Fibroblast of pulmonary artery (primary cell): ENCODE measurements around the gene KIF13A.

Experiments used
- DNase-seq: peaks from one replicate; pipeline ENCODE4 v3.0.0-alpha.2; 2010; ENCODE audit warnings: low read depth
- H3K4me3 ChIP-seq: replicated peaks from 2 replicates; pipeline ENCODE4 v1.5.1; 2011; ENCODE audit warnings: low read depth, mild to moderate bottlenecking, control low read depth, low read length, moderate library complexity
- TF ChIP-seq, protein P1 (sequence below): IDR thresholded peaks from 2 replicates; pipeline ENCODE4 v1.5.1; 2011; ENCODE audit warnings: mild to moderate bottlenecking, control low read depth, low read length, inconsistent platforms; ENCODE audit errors: missing control alignments

KIF13A gene

DNA sequence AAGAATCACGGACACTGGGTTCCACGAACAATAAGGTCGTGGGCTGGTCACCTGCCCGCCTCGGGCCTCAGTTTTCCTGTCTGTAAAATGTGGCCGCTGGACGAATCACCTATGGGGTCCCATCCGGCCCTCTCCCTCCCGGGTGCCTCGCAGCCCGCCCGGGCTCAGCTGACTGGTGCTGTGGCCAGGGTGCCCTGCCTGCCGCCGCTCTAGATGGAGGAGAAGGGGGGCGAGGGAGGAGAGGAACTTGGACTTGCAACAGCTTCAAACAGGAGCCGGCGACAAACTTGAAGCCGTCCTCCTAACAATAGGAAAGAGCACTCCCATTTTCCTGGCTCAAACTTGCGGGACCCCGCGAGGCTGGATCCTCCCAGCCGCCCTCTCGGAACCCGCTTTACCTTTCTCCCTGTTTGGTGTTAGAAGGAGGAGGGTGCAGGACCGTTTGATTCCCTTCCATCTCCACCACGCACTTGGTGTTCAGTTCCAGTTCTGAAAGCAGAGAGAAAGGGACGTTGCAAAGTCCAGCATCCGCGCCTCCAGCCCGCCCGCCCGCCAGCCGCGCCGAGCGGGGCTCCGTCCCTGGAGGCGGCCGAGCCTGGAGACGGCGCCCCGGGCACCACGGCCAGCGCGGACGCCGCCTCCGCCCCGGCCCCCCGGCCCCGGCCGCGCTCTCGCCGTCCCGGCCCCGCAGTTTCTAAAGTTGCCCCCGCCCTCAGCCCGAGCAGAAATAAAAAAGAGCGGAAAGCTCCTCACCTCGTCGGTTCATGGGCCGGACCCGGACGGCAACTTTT is 584 bp downstream of the KIF13A start:
- TF ChIP-seq, protein P1, sequence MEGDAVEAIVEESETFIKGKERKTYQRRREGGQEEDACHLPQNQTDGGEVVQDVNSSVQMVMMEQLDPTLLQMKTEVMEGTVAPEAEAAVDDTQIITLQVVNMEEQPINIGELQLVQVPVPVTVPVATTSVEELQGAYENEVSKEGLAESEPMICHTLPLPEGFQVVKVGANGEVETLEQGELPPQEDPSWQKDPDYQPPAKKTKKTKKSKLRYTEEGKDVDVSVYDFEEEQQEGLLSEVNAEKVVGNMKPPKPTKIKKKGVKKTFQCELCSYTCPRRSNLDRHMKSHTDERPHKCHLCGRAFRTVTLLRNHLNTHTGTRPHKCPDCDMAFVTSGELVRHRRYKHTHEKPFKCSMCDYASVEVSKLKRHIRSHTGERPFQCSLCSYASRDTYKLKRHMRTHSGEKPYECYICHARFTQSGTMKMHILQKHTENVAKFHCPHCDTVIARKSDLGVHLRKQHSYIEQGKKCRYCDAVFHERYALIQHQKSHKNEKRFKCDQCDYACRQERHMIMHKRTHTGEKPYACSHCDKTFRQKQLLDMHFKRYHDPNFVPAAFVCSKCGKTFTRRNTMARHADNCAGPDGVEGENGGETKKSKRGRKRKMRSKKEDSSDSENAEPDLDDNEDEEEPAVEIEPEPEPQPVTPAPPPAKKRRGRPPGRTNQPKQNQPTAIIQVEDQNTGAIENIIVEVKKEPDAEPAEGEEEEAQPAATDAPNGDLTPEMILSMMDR = no peak
- H3K4me3 ChIP-seq = peak overlapping the region; percentile 87
- DNase-seq = peak; percentile 51

DNA sequence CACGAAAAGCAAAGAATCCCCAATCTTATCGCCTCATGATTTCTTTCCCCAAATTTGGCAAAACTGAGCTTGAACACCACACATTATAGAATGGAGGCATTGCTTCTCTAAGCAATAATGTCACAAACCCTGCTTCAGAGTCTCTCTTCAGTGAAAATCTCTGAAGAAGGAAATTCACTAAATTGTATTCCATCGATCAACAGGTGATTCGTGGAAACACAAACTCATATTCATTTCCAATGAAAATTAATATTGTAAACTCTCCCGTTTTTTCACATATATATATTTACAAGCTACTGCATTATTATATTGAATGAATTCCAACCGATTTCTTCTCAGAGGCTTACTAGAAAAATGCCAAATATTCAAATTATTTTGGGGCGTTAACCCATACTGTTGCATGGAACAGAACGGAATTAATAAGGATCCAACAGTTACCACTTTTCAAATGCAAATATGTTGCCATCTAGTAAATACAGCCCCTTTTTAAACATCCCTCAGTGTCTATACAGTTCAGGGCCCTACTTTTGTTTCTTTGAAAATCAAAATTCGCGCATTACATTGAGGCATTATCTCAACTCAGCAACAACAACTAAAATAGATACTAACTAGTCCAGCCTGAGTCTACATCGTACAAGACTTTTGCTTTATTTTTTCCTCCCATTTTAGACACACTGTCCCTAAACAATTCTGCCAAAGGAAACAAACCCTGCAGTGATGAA is 1.3 kb downstream of the KIF13A start:
- no peak for DNase-seq
- peak overlapping the region; percentile 87 for H3K4me3 ChIP-seq
- TF ChIP-seq, protein P1 = no peak

DNA sequence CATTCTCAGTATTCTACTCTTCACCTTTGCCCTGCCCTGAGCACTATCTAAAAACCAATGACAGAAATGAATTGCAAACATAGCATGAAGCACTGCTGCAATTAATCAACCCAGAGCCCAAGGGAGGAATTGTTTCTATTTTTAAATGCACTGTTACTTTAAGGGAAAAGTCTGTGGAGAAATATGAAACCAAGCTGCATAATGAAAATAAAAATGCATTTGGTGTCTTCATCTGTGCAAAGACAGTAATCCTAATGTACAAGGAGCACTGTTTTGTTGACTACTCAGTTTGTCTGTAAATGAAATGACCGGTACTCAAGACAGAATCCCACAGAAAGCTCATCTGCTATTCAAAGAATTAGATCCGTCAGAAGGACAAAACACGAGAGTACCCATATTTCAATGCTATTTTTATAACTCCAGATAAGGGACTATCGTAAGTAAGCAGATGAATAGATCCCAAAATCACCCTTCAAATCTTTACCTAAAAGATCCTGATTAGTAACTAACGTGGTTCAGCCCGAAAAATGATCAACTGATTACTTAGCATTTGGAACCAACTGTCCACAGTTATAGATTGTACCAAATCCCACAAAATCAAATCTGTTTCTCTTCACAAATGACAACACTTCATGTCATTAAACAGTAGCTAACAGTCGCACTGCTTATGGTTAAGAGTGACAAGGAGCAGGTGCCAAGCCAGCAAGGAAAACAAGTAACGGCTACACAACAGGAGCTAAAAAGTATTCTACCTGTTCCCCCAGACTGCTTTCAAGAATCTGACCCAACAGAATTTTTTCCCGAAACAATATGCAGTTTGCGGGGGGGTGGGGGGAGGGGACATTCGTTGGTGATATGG is 2.4 kb downstream of the KIF13A start:
- DNase-seq = no peak
- peak overlapping the region; percentile 87 for H3K4me3 ChIP-seq
- TF ChIP-seq, protein P1 = no peak

DNA sequence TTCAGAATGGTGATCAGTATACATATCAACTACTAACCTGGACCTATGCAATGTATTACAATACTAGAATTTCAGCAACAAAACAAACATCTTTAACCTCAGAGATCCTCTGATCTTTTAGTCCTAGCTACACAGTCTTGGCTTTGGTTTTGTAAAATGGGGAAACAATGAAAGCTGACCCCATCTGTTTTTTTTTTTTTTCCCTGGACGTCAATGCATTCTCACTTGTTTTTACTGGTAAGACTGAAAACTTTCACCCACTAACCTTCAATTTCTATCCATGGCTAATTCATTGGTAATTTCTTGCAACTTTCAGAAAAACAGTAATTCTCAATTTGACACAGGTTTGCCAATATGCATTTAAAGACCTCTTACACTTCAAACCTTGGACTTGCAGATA is 3.0 kb downstream of the KIF13A start:
- H3K4me3 ChIP-seq = peak overlapping the region; percentile 87
- DNase-seq = no peak
- TF ChIP-seq, protein P1 = no peak

DNA sequence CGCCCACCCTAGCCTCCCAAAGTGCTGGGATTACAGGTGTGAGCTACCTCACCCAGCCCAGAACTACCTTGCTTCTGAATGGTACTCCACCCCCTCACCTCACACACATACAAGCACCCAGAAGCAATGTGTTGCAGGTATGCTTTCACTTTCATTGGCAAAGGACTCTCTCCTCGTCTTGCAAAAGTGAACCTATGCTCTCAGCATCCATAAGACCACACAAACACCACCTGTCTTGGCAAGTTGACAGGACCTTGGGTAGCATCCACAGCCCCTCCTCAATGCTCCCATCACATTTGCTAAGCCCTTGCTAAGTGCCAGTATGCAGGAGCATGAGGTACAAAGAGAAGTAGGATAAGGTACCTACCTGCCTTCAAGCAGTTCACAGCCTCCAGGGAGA is 3.7 kb downstream of the KIF13A start:
- no peak overlapping the region for H3K4me3 ChIP-seq
- TF ChIP-seq, protein P1 = no peak
- DNase-seq = no peak

DNA sequence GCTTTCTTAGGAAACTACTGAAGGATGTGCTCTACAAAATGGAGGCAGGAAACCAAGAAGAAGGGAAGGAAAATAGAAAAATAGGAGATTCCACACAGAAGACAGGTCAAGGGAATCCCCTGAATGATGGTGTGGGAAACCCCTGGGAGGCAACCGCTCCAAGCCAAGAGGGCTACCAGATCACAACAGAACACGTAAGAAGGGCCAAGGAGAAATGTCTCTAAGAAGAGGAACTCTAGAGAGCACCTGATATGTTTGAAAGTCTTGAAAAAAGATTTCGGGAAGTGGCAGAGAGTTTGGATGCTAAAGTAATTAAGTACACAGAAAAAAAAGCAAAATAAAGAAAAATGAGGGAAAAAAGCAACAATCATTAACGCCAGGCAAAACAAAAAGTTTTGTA is 7.1 kb downstream of the KIF13A start:
- H3K4me3 ChIP-seq = no peak overlapping the region

More for the DNA sequence above, 7.1 kb downstream of the KIF13A start:
- DNase-seq = no peak
- TF ChIP-seq, protein P1 = no peak
